Loucy (cell line): ENCODE results near the gene ZNF592.

ENCODE experiments used
- H2AFZ ChIP-seq: fragments of 200-600 bp; sonication (generic); 2 replicates; pipeline ENCODE4 v1.6.0; 2016; ENCODE audit warnings: antibody characterized with exemption, mild to moderate bottlenecking, low read length, moderate library complexity
- H3F3A ChIP-seq: fragments of 200-600 bp; 2 replicates; pipeline ENCODE4 v1.6.0; 2016; ENCODE audit warnings: antibody characterized with exemption, low read depth, mild to moderate bottlenecking
- H3K27me3 ChIP-seq: fragments of 200-600 bp; sonication (generic); 2 replicates; pipeline ENCODE4 v1.6.1; 2014; ENCODE audit warnings: low read length, mild to moderate bottlenecking; ENCODE audit not compliant: insufficient read depth, poor library complexity, severe bottlenecking
- H3K36me3 ChIP-seq: fragments of 200-600 bp; sonication (generic); 2 replicates; pipeline ENCODE4 v1.6.1; 2016; ENCODE audit warnings: low read length; ENCODE audit not compliant: insufficient read depth
- H3K4me1 ChIP-seq: fragments of 200-600 bp; sonication (generic); 2 replicates; pipeline ENCODE4 v1.5.1; 2014; ENCODE audit warnings: low read length, mild to moderate bottlenecking; ENCODE audit not compliant: insufficient read depth, poor library complexity, severe bottlenecking
- H3K4me2 ChIP-seq: fragments of 200-600 bp; sonication (generic); 2 replicates; pipeline ENCODE4 v1.6.0; 2014; ENCODE audit warnings: antibody characterized with exemption, low read length, low read depth, mild to moderate bottlenecking; ENCODE audit not compliant: poor library complexity, severe bottlenecking
- H3K4me3 ChIP-seq: fragments of 200-600 bp; sonication (generic); 2 replicates; pipeline ENCODE4 v1.5.1; 2014; ENCODE audit warnings: low read length, mild to moderate bottlenecking, mixed read lengths; ENCODE audit not compliant: poor library complexity, severe bottlenecking
- H3K79me2 ChIP-seq: fragments of 200-600 bp; sonication (generic); 2 replicates; pipeline ENCODE4 v1.6.1; 2014; ENCODE audit warnings: low read length; ENCODE audit not compliant: insufficient read depth
- H3K9ac ChIP-seq: fragments of 200-600 bp; sonication (generic); 2 replicates; pipeline ENCODE4 v1.6.0; 2014; ENCODE audit warnings: mild to moderate bottlenecking, low read depth, low read length, moderate library complexity; ENCODE audit not compliant: poor library complexity, severe bottlenecking
- H3K9me2 ChIP-seq: fragments of 200-600 bp; sonication (generic); replicated peaks from 2 replicates; pipeline ENCODE4 v1.6.1; 2016; ENCODE audit warnings: low read depth, low read length, mixed read lengths
- H3K9me3 ChIP-seq: fragments of 200-600 bp; sonication (generic); 2 replicates; pipeline ENCODE4 v1.6.1; 2014; ENCODE audit warnings: mild to moderate bottlenecking, antibody characterized with exemption, low read length, low read depth; ENCODE audit not compliant: insufficient read depth
- H4K20me1 ChIP-seq: fragments of 200-600 bp; sonication (generic); 2 replicates; pipeline ENCODE4 v1.6.0; 2014; ENCODE audit warnings: antibody characterized with exemption, low read length, mild to moderate bottlenecking; ENCODE audit not compliant: insufficient read depth, poor library complexity, severe bottlenecking
- CTCF ChIP-seq: fragments of 200-600 bp; sonication (generic); conservative IDR thresholded peaks from 2 replicates; pipeline ENCODE4 v1.5.1; 2014; ENCODE audit warnings: mild to moderate bottlenecking, antibody characterized with exemption, low read length
- EZH2phosphoT487 ChIP-seq: fragments of 200-600 bp; IDR thresholded peaks from 2 replicates; pipeline ENCODE4 v1.6.1; 2018; ENCODE audit warnings: antibody characterized with exemption, mild to moderate bottlenecking, moderate library complexity, borderline replicate concordance

ZNF592 gene

GRCh38 chr15:84832448-84833040, 84.2 kb downstream of the ZNF592 start:
- Histone ChIP-seq H3K36me3 (no peaks in the 10 kb centered on the region), H3K4me2 (no peak overlapping the region), H3K9me3 (no peaks in the 10 kb centered on the region), H4K20me1 (no peaks in the 10 kb centered on the region), H3K79me2 (no peaks in the 10 kb centered on the region), H3F3A (no peaks in the 10 kb centered on the region), H3K4me1 (no peaks in the 10 kb centered on the region), H3K9ac (no peak overlapping the region), H2AFZ (no peak overlapping the region), H3K27me3 (no peaks in the 10 kb centered on the region), H3K9me2 (no peaks in the 10 kb centered on the region), H3K4me3 (no peak overlapping the region)
- TF ChIP-seq EZH2phosphoT487 (no peak), CTCF (no peak)

- Histone ChIP-seq H3K9ac (no peak overlapping the region), H3K4me2 (no peak overlapping the region), H3K4me1 (no peaks in the 10 kb centered on the region), H4K20me1 (no peaks in the 10 kb centered on the region), H3K36me3 (no peaks in the 10 kb centered on the region), H3F3A (no peaks in the 10 kb centered on the region), H3K9me2 (no peaks in the 10 kb centered on the region), H3K9me3 (no peaks in the 10 kb centered on the region), H3K79me2 (no peaks in the 10 kb centered on the region), H2AFZ (no peak overlapping the region), H3K4me3 (no peak overlapping the region), H3K27me3 (no peaks in the 10 kb centered on the region)
- TF ChIP-seq EZH2phosphoT487 (no peak), CTCF (no peak)
Measured at GRCh38 chr15:84833447-84834228, 85.2 kb downstream of the ZNF592 start.

- TF ChIP-seq CTCF: no peak
- no peak for TF ChIP-seq EZH2phosphoT487
- Histone ChIP-seq H3K36me3 (no peaks in the 10 kb centered on the region), H3K4me2 (no peak overlapping the region), H3K9me3 (no peaks in the 10 kb centered on the region), H4K20me1 (no peaks in the 10 kb centered on the region), H3K27me3 (no peaks in the 10 kb centered on the region), H3K9me2 (no peaks in the 10 kb centered on the region), H3K79me2 (no peaks in the 10 kb centered on the region), H3K4me1 (no peaks in the 10 kb centered on the region), H2AFZ (no peak overlapping the region), H3K4me3 (no peak overlapping the region), H3K9ac (no peak overlapping the region), H3F3A (no peaks in the 10 kb centered on the region)
Measured at GRCh38 chr15:84834229-84834955, 86.0 kb downstream of the ZNF592 start.
